Measurements from ENCODE around the gene ABCA7. TPM values are rescaled to one million over a fixed set of nuclear protein-coding genes. Genes with fewer than 3 reads are reported as not detected.

ABCA7 gene
- total and polyA plus RNA-seq, 2 of the 13 experiments (the other 11 are each of a cell fraction or from before 2014, with no cell fraction given) = 4.4 to 32.4 TPM

DNA sequence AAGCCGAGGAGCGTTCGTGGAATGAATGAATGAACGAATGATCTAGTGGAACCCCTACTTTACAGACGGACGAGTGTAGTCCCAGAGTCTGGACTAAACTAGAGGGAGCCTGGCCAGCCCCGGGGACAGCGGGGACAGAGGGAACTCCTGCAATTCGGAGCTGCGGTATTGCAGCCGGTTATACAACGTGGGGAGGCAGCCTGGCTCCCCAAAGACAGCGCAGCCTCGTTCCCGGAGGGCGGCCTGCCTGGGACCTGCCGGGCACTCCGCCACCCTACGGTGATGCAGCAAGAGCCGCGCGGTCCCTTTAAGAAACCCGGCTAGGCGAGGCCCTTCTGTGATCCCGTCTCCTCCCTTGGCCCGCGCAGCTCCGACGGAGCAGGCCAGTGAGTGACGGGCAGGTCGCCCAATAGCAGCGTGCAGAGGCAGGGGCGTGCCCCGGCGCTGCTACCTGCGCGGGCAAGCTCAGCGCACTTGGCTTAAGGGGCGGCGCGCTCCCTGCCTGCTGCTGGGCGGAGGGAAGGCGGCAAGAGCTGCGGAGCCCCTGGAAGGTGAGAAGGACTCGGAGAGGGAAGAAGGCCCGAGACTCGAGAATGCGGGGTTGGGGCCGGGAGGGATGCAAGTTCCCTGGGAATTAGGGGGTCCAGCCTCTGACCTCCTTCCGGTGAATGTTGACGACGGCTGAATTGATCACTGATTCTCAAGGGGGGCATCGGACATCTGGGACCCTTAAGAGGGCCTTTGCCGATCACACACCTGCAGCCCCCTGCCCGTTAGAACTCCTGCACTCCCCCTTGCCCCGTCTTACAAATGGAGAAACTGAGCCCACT is at the start of gene ABCA7 (continued):
- TF ChIP-seq FOXA1 (IDR thresholded peaks at IDR 0.05) (no peak), FOXA1 (CRISPR knock-in tag; IDR thresholded peaks at IDR 0.05) (no peak), ZNF513 (CRISPR knock-in tag; conservative IDR thresholded peaks at IDR 0.05) (no peak), POLR2A (IDR thresholded peaks at IDR 0.05; ENCODE audit: insufficient read depth in 1 of 2, low read depth in 2 of 2, low read length in 2 of 2) (peak; percentile 35 to 38; a peak in 3 of 4 replicates), ZNF468 (CRISPR knock-in tag; IDR thresholded peaks at IDR 0.05) (no peak), ZNF329 (CRISPR knock-in tag; IDR thresholded peaks at IDR 0.05; ENCODE audit: low read depth) (0 out of 2 replicates have a peak, but pooled peaks have one; percentile 37), SNAI1 (CRISPR knock-in tag; IDR thresholded peaks at IDR 0.05; ENCODE audit: borderline replicate concordance) (no peak), DRAP1 (CRISPR knock-in tag; IDR thresholded peaks at IDR 0.05) (peak; percentile 81; the same call in 1 of the 2 replicates), GMEB2 (CRISPR knock-in tag; IDR thresholded peaks at IDR 0.05; ENCODE audit: low read depth) (no peak), TFAP4 (IDR thresholded peaks at IDR 0.05; ENCODE audit: borderline replicate concordance, low read depth) (peak; percentile 50; the same call in 1 of the 2 replicates), SMARCE1 (IDR thresholded peaks at IDR 0.05; ENCODE audit: borderline replicate concordance) (no peak), GABPA (IDR thresholded peaks at IDR 0.05; ENCODE audit: low read depth, low read length) (no peak; the same call in 1 of the 2 replicates), GABPA (CRISPR knock-in tag; IDR thresholded peaks at IDR 0.05; ENCODE audit: low read depth) (peak; percentile 58), RORA (CRISPR knock-in tag; IDR thresholded peaks at IDR 0.05) (no peak), ZSCAN12 (CRISPR knock-in tag; IDR thresholded peaks at IDR 0.05) (no peak), TSC22D2 (CRISPR knock-in tag; IDR thresholded peaks at IDR 0.05; ENCODE audit: borderline replicate concordance) (no peak), ZNF263 (CRISPR knock-in tag; IDR thresholded peaks at IDR 0.05) (no peak), MED1 (CRISPR knock-in tag; IDR thresholded peaks at IDR 0.05) (peak; percentile 27; the same call in 1 of the 2 replicates)
- TF ChIP-seq, protein P1, sequence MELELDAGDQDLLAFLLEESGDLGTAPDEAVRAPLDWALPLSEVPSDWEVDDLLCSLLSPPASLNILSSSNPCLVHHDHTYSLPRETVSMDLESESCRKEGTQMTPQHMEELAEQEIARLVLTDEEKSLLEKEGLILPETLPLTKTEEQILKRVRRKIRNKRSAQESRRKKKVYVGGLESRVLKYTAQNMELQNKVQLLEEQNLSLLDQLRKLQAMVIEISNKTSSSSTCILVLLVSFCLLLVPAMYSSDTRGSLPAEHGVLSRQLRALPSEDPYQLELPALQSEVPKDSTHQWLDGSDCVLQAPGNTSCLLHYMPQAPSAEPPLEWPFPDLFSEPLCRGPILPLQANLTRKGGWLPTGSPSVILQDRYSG (CRISPR knock-in tag; IDR thresholded peaks at IDR 0.05) = no peak
- TF ChIP-seq, protein P2, sequence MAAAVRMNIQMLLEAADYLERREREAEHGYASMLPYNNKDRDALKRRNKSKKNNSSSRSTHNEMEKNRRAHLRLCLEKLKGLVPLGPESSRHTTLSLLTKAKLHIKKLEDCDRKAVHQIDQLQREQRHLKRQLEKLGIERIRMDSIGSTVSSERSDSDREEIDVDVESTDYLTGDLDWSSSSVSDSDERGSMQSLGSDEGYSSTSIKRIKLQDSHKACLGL (CRISPR knock-in tag; IDR thresholded peaks at IDR 0.05) = no peak; the same call in 1 of the 2 replicates
- TF ChIP-seq, protein P3, sequence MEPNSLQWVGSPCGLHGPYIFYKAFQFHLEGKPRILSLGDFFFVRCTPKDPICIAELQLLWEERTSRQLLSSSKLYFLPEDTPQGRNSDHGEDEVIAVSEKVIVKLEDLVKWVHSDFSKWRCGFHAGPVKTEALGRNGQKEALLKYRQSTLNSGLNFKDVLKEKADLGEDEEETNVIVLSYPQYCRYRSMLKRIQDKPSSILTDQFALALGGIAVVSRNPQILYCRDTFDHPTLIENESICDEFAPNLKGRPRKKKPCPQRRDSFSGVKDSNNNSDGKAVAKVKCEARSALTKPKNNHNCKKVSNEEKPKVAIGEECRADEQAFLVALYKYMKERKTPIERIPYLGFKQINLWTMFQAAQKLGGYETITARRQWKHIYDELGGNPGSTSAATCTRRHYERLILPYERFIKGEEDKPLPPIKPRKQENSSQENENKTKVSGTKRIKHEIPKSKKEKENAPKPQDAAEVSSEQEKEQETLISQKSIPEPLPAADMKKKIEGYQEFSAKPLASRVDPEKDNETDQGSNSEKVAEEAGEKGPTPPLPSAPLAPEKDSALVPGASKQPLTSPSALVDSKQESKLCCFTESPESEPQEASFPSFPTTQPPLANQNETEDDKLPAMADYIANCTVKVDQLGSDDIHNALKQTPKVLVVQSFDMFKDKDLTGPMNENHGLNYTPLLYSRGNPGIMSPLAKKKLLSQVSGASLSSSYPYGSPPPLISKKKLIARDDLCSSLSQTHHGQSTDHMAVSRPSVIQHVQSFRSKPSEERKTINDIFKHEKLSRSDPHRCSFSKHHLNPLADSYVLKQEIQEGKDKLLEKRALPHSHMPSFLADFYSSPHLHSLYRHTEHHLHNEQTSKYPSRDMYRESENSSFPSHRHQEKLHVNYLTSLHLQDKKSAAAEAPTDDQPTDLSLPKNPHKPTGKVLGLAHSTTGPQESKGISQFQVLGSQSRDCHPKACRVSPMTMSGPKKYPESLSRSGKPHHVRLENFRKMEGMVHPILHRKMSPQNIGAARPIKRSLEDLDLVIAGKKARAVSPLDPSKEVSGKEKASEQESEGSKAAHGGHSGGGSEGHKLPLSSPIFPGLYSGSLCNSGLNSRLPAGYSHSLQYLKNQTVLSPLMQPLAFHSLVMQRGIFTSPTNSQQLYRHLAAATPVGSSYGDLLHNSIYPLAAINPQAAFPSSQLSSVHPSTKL (CRISPR knock-in tag; IDR thresholded peaks at IDR 0.05) = no peak

Data from HepG2 (cell line).